ENCODE results near the gene TMEM126A. TPM values are rescaled to one million over a fixed set of nuclear protein-coding genes. Genes with fewer than 3 reads are reported as not detected.

The TMEM126A gene
- total RNA-seq, 2 experiments from 2014 or later: 21.7 to 37.4 TPM

GRCh38 chr11:85672105-85672902 lies 24.5 kb downstream of the TMEM126A start:
- no peak for ATAC-seq
- H3K4me3 Mint-ChIP-seq: no peak overlapping the region
- no peaks in the 10 kb centered on the region for H3K4me1 Mint-ChIP-seq
- ChIA-PET POLR2A (no interaction called here), CTCF (no interaction called here)
- H3K27ac Mint-ChIP-seq: no peak overlapping the region
- H3K9me3 Mint-ChIP-seq (ENCODE audit: low read depth): no peaks in the 10 kb centered on the region
- intact Hi-C loops (cut with DNase I, micrococcal nuclease): no loop called here
- DNase-seq: no peak
- no peaks in the 10 kb centered on the region for H3K36me3 Mint-ChIP-seq (ENCODE audit: low read depth)
- H3K27me3 Mint-ChIP-seq: no peaks in the 10 kb centered on the region

DNA sequence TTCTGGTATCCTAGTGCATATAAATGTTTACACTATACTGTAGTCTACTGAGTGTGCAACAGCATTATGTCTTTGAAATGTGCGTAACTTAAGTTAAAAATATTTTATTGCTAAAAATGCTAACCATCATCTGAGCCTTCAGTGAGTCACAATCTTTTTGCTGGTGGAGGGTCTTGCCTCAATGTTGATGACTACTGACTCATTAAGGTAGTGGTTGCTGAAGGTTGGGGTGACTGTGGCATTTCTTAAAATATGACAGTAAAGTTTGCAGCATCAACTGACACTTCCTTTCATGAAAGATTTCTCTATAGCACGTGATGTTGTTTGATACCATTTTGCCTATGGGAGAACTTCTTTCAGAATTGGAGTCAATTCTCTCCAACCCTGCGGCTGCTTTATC lies 25.6 kb downstream of the TMEM126A start:
- intact Hi-C loops (cut with DNase I, micrococcal nuclease): no loop called here
- H3K9me3 Mint-ChIP-seq (ENCODE audit: low read depth): no peaks in the 10 kb centered on the region
- DNase-seq: no peak
- H3K27me3 Mint-ChIP-seq: no peaks in the 10 kb centered on the region
- CTCF ChIA-PET: no interaction called here
- no peak overlapping the region for H3K4me3 Mint-ChIP-seq
- no peak overlapping the region for H3K27ac Mint-ChIP-seq
- H3K4me1 Mint-ChIP-seq: no peaks in the 10 kb centered on the region
- ATAC-seq: peak; percentile 61
- POLR2A ChIA-PET: no interaction called here
- H3K36me3 Mint-ChIP-seq (ENCODE audit: low read depth): no peaks in the 10 kb centered on the region

DNA sequence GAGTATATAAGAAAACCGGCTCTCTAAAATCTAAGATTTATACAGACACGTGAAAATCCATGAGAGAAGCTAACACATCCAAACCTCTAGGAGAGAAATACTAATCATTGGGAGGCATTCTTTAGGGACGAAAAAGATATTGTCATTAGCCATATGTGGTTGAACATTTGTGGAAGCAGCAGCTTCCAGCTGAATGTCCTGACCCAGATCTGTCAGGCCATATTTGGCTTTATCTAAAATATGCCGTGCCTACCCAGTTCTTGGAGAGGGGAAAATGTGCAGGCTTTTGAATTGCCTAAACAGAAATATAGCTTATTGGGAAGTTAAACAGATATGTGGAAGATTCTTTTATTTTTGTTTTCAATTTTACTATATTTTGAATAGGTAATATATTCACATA lies 31.8 kb downstream of the TMEM126A start:
- Mint-ChIP-seq H3K27ac (no peak overlapping the region), H3K4me1 (peaks cover 16% of the 10 kb centered on the region), H3K9me3 (ENCODE audit: low read depth) (no peaks in the 10 kb centered on the region), H3K27me3 (peaks cover 5% of the 10 kb centered on the region), H3K4me3 (no peak overlapping the region), H3K36me3 (ENCODE audit: low read depth) (no peaks in the 10 kb centered on the region)
- CTCF ChIA-PET: interaction anchor here (0.8 to 1.1 kb wide), 3 partner anchors 9 to 362 kb away, joined by 3 to 5 read pairs (median 3); partner anchors contain the start of gene CCDC83
- ATAC-seq (no peak), DNase-seq (no peak)
- intact Hi-C loops (cut with DNase I, micrococcal nuclease): no loop called here
- POLR2A ChIA-PET: no interaction called here

DNA sequence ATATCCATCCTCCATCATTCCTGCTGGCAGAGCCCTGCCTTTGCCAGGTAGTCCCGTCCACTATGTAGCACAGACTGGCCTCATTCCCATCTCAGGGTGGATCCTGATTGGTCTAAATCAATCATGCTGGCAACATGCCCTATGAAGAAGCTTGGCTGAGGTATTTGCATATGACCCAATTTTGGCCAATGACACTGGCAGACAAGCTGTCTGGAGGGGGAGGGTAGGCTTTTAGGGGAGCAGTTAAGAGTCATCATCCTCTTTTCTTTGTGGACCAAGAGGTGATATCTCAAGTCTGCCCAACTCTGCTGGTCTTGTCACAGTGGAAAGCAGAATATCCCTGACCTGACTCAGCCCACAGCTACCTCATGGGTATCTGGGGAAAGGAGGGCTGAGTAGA lies 33.1 kb downstream of the TMEM126A start:
- CTCF ChIA-PET: interaction anchor here (0.6 kb wide), 1 partner anchor 12 kb away, joined by 3 read pairs; no protein-coding TSS in a partner anchor

DNA sequence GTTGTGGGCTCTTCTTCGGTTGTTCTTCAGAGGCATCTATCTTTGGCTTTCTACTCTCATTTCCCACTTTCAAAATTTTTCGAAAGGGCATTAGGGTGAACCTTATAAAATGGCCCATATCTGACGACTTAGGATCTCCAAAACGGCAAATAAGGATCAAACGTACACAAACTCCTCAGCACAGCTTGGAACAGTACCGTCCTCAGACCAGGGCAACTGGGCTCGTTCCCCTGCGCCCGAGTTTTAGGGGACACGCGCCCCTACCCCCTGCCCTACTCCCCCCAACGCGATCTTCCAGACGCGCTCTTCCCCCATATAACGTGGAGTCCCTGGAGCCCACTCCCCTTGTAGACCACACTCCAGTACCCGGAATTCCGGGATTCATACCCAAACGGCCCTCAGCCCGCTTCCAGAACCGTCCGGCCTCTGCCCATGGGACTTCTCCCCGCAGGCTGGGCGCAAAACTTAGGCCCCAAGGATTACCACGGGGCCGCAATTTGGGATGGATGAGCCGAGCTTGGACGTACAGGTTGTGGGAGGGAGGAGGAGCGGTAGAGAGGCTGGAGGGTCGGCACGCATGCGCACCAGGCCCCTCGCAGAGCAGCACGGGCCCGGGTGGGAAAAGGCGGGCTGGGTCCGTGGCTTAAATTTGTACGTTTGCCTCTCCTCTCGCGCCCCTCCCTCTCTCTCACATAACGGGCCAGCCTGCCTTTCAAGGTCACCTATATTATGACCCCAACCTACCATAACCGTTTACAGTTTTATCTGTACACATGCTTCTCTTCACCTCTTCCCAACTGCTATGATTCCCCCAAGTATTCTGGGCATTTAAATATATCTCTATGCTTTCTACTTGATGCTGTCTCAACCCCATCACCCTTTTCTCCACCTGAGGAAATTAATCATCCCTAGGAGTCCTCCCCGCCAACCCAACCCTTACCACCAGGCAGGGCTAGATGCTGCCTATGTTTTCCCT lies 34.9 kb downstream of the TMEM126A start:
- ATAC-seq: peak; percentile 90

More for the DNA sequence above, 33.1 kb downstream of the TMEM126A start:
- POLR2A ChIA-PET: interaction anchor here (0.6 kb wide), 2 partner anchors 23 to 106 kb away, joined by 3 read pairs; no protein-coding TSS in a partner anchor
- H3K36me3 Mint-ChIP-seq (ENCODE audit: low read depth): no peaks in the 10 kb centered on the region
- no peak overlapping the region for H3K27ac Mint-ChIP-seq
- intact Hi-C loops (cut with DNase I, micrococcal nuclease): no loop called here
- DNase-seq (no peak), ATAC-seq (peak; percentile 49)
- H3K4me1 Mint-ChIP-seq: peaks cover 16% of the 10 kb centered on the region
- H3K9me3 Mint-ChIP-seq (ENCODE audit: low read depth): no peaks in the 10 kb centered on the region
- peaks cover 5% of the 10 kb centered on the region for H3K27me3 Mint-ChIP-seq
- H3K4me3 Mint-ChIP-seq: no peak overlapping the region

DNA sequence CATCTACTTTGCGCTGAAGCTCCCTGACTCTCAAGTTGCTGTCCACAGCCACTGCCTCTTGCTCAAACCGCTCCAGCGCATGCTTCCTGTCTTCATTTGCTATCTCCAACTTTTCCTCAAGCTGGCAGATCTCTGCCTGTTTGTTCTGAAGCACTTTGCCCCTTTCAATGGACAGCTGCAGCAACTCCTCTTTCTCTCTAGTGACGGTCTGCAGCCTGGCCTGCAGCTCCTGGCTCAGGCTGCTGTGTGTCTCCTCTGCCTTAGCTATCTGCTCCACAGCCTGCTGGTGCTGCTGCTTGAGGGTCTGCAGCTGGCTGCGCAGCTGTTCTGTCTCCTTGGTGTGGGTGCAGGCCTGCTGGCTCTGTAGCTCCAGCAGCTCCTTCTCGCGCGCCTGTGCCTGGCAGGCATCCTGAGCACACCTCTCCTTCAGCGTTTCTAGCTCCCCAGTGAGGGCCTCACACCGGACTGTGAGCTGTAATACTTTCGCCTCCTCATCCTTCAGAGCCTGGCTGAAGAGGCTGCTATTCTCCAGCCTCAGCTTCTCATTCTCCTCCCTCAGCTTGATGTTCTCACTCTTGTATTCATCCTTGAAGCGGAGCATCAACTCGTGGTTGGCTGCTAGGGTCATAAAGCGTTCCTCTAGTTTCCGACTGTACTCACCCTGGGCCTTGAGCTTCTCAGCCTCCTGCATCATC lies 37.5 kb downstream of the TMEM126A start:
- Mint-ChIP-seq H3K27me3 (peaks cover 5% of the 10 kb centered on the region), H3K9me3 (ENCODE audit: low read depth) (no peaks in the 10 kb centered on the region), H3K27ac (no peak overlapping the region), H3K36me3 (ENCODE audit: low read depth) (no peaks in the 10 kb centered on the region), H3K4me1 (peaks cover 16% of the 10 kb centered on the region), H3K4me3 (no peak overlapping the region)
- CTCF ChIA-PET: interaction anchor here (0.6 to 2.4 kb wide), 3 partner anchors 10 to 23 kb away, joined by 3 to 22 read pairs (median 3); no protein-coding TSS in a partner anchor
- DNase-seq: no peak
- intact Hi-C loops (cut with DNase I, micrococcal nuclease): no loop called here
- no peak for ATAC-seq
- POLR2A ChIA-PET: no interaction called here

More for the DNA sequence above, 34.9 kb downstream of the TMEM126A start:
- DNase-seq: peak; percentile 81
- H3K4me1 Mint-ChIP-seq: peaks cover 16% of the 10 kb centered on the region
- H3K27ac Mint-ChIP-seq: peak overlapping the region; percentile 87
- intact Hi-C loops (cut with DNase I, micrococcal nuclease): loop anchor here (1.0 to 2.0 kb wide), 2 partner anchors 17 to 18 kb away; partner anchors contain the start of gene CREBZF (in 2 of the 2)
- ChIA-PET POLR2A (interaction anchor here (0.6 to 1.1 kb wide), 2 partner anchors 13 to 55 kb away, joined by 3 to 4 read pairs; no protein-coding TSS in a partner anchor), CTCF (interaction anchor here (0.6 kb wide), 1 partner anchor 474 kb away, joined by 3 read pairs; no protein-coding TSS in a partner anchor)
- H3K27me3 Mint-ChIP-seq: peaks cover 5% of the 10 kb centered on the region
- H3K4me3 Mint-ChIP-seq: peak overlapping the region; percentile 77
- H3K9me3 Mint-ChIP-seq (ENCODE audit: low read depth): no peaks in the 10 kb centered on the region
- no peaks in the 10 kb centered on the region for H3K36me3 Mint-ChIP-seq (ENCODE audit: low read depth)

GRCh38 chr11:85685820-85686459 lies 38.2 kb downstream of the TMEM126A start, which contains the start of gene CCDC89:
CCDC89 (minus strand) TSS chr11:85686195; CDS start chr11:85686130, 65 bp downstream.
- no peak for ATAC-seq
- Mint-ChIP-seq H3K4me3 (no peak within 1 kb of the TSS), H3K36me3 (ENCODE audit: low read depth) (no peaks in the 10 kb centered on the region), H3K4me1 (peaks cover 16% of the 10 kb centered on the region), H3K27ac (no peak within 1 kb of the TSS), H3K27me3 (peaks cover 5% of the 10 kb centered on the region), H3K9me3 (ENCODE audit: low read depth) (no peaks in the 10 kb centered on the region)
- intact Hi-C loops (cut with DNase I, micrococcal nuclease): no loop called here
- DNase-seq: no peak
- ChIA-PET CTCF (interaction anchor here (0.7 to 2.4 kb wide), 5 partner anchors 9 to 1270 kb away, joined by 3 to 22 read pairs (median 3); no protein-coding TSS in a partner anchor), POLR2A (no interaction called here)

- POLR2A ChIA-PET: no interaction called here
- intact Hi-C loops (cut with DNase I, micrococcal nuclease): loop anchor here (1.0 to 2.0 kb wide), 2 partner anchors 160 kb away; partner anchors contain the start of gene CCDC83 (in 1 of the 2)
- Mint-ChIP-seq H3K27ac (no peak overlapping the region), H3K4me1 (peaks cover 19% of the 10 kb centered on the region), H3K4me3 (no peak overlapping the region), H3K36me3 (ENCODE audit: low read depth) (no peaks in the 10 kb centered on the region), H3K9me3 (ENCODE audit: low read depth) (no peaks in the 10 kb centered on the region), H3K27me3 (no peaks in the 10 kb centered on the region)
- CTCF ChIA-PET: interaction anchor here (0.6 to 6.0 kb wide), 6 partner anchors 8 to 171 kb away, joined by 3 to 22 read pairs (median 4); no protein-coding TSS in a partner anchor
- DNase-seq (peak; percentile 16), ATAC-seq (no peak)
These were observed 46.7 kb downstream of the TMEM126A start for GRCh38 chr11:85694385-85694980.

DNA sequence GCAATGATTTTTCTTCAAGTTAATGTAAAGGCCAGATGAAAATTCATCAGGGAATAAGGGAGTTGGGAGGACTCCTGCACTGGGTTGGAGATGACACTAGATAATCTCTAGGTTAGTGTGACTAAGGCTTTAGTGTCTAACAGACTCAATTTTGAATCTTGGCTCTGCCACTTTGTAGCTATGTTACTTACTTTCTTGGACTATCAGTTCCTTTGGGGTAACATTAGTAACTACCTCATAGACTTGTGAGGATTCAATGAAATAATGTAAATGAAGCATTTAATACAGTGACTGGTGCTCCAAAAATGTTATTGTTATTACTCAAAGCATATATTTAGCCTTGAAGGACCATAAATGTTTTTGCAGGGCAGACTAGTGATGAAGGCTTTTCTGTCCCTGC lies 47.8 kb downstream of the TMEM126A start:
- POLR2A ChIA-PET: no interaction called here
- ATAC-seq: no peak
- no peaks in the 10 kb centered on the region for H3K27me3 Mint-ChIP-seq
- no peaks in the 10 kb centered on the region for H3K9me3 Mint-ChIP-seq (ENCODE audit: low read depth)
- intact Hi-C loops (cut with DNase I, micrococcal nuclease): loop anchor here (2.0 to 5.0 kb wide), 2 partner anchors 132 to 159 kb away; partner anchors contain the start of gene CCDC83 (in 1 of the 2)
- peaks cover 29% of the 10 kb centered on the region for H3K4me1 Mint-ChIP-seq
- CTCF ChIA-PET: interaction anchor here (0.6 to 6.0 kb wide), 5 partner anchors 10 to 327 kb away, joined by 3 to 22 read pairs (median 5); no protein-coding TSS in a partner anchor
- H3K27ac Mint-ChIP-seq: no peak overlapping the region
- no peaks in the 10 kb centered on the region for H3K36me3 Mint-ChIP-seq (ENCODE audit: low read depth)
- no peak overlapping the region for H3K4me3 Mint-ChIP-seq
- no peak for DNase-seq

GRCh38 chr11:85697747-85698146 lies 50.0 kb downstream of the TMEM126A start:
- Mint-ChIP-seq H3K4me3 (no peak overlapping the region), H3K27ac (no peak overlapping the region), H3K36me3 (ENCODE audit: low read depth) (no peaks in the 10 kb centered on the region), H3K9me3 (ENCODE audit: low read depth) (no peaks in the 10 kb centered on the region), H3K27me3 (no peaks in the 10 kb centered on the region), H3K4me1 (peaks cover 33% of the 10 kb centered on the region)
- DNase-seq (no peak), ATAC-seq (peak; percentile 49)
- ChIA-PET CTCF (interaction anchor here (0.7 to 6.0 kb wide), 3 partner anchors 12 to 157 kb away, joined by 3 to 22 read pairs (median 3); partner anchors contain the start of gene CCDC83), POLR2A (no interaction called here)
- intact Hi-C loops (cut with DNase I, micrococcal nuclease): loop anchor here (5.0 kb wide), 1 partner anchor 130 kb away; no protein-coding TSS in a partner anchor
